Suppressor macrophage treated with lipopolysaccharide for 1 hour (primary cell): ENCODE data around the gene TBX10.
A peak's percentile ranks its signal among the peaks of the same experiment; 100 is the strongest.
"Not testable (repeated sequence)": the region's sequence is repeated elsewhere in the genome, so short reads cannot be mapped to it uniquely, and the experiment has no call there.

Source experiments
- DNase-seq, 3 donors: peaks; one replicate each; pipeline ENCODE4 v3.0.0-alpha.2; 2020 to 2022

Gene TBX10

GRCh38 chr11:67614730-67615714 is 24.5 kb downstream of the TBX10 start:
- DNase-seq = peak; percentile 45 to 71 (median 49)

- peak; percentile 80 to 84 (median 80) for DNase-seq
Measured at GRCh38 chr11:67613960-67614715, 25.4 kb downstream of the TBX10 start.

GRCh38 chr11:67613313-67613959 is 26.1 kb downstream of the TBX10 start:
- DNase-seq = no peak

GRCh38 chr11:67612751-67613150 is 26.8 kb downstream of the TBX10 start:
- DNase-seq = no peak

DNA sequence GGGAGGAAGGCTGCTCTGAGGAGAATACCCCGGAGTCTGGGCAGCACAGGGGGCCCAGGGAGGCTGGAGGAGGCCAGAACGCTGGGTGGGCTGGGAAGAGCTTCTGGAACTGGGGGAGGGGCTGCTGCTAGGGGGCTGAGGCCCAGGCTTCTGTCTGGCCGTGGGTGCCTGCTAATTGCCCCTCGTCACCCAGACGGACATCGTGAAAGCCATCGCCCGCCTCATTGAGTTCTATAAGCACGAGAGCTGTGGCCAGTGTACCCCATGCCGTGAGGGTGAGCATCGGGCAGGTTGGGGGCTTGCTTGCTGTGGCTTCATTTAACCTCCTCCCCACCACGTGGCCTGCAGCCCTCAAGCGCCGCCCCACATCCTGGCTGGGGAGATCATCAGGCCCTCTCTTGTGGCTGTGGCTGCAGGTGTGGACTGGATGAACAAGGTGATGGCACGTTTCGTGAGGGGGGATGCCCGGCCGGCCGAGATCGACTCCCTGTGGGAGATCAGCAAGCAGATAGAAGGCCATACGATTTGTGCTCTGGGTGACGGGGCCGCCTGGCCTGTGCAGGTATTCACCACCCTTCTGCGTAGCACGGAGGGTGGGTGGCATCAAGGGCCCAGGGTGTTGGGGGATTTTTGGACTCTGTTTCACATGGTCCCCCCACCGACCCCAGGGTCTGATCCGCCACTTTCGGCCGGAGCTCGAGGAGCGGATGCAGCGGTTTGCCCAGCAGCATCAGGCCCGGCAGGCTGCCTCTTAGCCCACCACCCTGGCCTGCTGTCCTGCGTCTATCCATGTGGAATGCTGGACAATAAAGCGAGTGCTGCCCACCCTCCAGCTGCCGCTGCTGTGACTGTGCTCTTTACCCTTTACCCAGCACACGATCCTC is 27.6 kb downstream of the TBX10 start:
- DNase-seq = no peak

DNA sequence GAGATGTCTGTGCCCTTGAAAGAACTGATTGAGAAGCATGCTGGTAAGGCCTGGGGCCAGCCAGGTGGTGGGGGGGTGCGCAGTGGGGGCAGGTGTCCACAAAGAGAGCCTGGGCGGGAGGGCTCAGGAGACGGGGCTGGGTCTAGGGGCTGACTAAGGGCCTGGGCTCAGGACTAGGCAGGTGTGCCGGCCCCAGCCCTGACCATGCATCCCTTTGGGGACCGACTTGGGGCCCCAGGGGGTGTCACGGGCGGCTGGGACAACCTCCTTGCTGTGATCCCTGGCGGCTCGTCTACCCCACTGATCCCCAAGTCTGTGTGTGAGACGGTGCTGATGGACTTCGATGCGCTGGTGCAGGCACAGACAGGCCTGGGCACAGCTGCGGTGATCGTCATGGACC is 28.4 kb downstream of the TBX10 start:
- DNase-seq = no peak

DNA sequence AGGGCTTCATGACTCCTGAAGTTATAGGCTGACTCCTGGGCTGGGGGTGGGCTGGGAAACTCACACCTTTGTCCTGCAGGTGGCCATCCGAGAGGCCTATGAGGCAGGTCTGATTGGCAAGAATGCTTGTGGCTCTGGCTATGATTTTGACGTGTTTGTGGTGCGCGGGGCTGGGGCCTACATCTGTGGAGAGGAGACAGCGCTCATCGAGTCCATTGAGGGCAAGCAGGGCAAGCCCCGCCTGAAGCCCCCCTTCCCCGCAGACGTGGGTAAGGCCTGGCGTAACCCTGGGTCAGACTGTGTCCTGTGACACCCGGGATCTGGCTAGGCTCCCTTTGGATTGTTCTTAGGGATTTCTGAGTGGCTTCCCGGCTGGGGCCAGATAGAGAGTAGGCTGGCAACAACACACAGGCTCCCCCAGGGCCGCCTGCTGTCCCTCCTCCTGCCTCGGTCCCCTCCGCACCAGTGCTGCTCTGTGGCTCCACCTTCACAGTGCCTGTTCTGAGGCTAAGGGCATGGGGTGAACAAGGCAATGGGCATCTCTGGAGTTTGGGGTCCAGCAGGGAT is 29.2 kb downstream of the TBX10 start:
- no peak for DNase-seq

DNA sequence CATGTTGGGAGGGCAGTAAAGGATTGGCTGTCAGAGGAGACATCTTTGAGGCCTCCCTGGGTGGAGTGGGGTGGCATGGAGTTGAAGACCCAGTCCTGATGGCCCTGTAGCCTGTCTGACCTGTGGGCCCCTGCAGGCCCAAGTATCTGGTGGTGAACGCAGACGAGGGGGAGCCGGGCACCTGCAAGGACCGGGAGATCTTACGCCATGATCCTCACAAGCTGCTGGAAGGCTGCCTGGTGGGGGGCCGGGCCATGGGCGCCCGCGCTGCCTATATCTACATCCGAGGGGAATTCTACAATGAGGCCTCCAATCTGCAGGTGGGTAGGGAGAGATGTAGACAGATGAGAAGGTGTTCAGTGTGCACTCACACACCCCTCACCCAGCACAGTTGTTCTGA is 30.2 kb downstream of the TBX10 start:
- no peak for DNase-seq

DNA sequence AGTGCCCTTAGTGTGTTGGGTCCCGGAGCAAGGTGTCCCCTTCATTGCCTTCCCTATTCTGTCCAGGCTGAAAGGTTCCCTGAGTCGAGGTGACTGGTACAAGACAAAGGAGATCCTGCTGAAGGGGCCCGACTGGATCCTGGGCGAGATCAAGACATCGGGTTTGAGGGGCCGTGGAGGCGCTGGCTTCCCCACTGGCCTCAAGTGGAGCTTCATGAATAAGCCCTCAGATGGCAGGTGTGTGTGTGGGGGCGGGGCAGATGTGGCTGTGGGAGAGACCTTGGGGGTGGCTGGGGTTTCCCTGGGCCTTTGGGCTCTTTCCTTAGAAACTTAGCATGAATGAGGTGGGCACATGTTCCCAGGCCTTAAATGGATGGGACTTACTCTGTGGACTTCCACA is 31.1 kb downstream of the TBX10 start:
- no peak for DNase-seq

GRCh38 chr11:67607507-67607906 is 32.1 kb downstream of the TBX10 start:
- DNase-seq = no peak

- DNase-seq = peak; percentile 96 to 97 (median 96)
Measured at GRCh38 chr11:67606492-67607295, 32.9 kb downstream of the TBX10 start, which contains the start of gene NDUFV1. Gene NDUFV1, plus strand, starts transcription at chr11:67606936. Its CDS starts 69 bp downstream, at chr11:67607005.

DNA sequence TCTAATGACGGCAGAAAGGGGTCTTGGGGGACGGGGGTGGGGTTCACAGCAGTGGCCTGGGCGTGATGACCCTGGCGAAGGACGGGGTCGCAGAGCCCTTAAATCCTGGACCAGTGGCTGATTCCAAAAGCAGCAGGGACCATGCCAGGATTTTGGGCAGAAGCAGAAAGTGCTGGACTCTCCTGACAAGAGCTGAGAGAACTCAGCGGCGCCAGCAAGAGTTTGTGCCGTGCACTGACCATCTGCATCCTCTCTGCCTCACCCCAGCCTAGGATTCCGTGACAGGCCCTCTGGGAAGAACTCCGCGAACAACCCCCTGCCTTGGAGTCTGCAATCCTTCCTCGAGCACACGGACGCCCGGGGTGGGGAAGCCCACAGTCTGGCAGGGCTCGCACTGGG is 33.5 kb downstream of the TBX10 start:
- no peak for DNase-seq

DNA sequence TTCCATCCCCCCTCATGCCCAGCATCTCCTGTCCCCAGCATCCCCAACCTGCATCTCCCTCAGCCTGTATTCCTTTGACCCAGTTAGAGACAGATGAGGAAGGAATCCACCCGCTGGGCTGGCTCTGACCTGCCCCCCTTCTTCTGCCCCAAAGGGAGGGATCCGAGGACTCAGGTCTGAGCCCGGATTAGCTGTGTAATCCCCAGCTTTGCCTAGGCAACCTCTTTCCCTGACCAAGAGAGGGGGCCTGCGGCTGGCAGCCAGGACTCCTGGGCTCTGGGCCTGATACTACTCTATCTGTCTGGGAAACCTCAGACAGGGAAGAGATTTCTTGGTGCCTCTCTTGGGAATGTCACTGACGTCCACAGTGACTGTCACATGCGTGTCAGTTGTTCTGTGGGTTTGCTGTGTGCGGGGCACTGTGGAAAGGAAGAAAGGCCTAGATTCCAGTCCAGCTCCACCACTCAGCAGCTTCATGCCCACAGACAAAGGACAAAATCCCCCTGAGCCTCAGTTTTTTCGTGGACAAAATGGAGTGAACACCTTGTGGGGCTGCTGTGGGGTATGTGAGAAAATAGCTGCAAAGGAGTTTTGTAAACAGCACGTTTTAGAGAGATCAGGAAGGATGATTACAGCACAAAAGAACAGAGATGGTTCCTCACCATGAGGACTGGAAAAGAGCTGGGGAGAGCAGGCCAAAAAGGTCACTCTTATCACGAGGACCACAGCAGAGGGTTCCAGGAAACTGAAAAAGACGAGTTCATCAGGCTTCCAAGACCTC is 34.1 kb downstream of the TBX10 start:
- no peak for DNase-seq

GRCh38 chr11:67604815-67605214 is 34.7 kb downstream of the TBX10 start:
- DNase-seq = no peak

DNA sequence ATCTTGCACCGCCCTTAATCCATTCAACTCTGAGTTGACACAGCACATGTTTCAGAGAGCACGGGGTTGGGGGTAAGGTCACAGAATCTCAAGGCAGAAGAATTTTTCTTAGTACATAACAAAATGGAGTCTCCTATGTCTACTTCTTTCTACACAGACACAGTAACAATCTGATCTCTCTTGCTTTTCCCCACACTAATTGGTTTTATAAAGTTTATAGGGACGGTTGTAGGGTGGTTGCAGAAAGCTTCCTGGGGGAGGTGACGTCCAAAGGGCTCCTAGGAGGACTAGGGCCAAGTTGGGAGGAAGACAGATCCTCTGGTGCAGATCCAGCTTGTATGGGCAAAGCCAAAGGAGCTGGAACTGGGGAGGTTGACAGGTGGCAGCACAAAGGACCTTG is 35.4 kb downstream of the TBX10 start:
- not testable (repeated sequence) for DNase-seq

DNA sequence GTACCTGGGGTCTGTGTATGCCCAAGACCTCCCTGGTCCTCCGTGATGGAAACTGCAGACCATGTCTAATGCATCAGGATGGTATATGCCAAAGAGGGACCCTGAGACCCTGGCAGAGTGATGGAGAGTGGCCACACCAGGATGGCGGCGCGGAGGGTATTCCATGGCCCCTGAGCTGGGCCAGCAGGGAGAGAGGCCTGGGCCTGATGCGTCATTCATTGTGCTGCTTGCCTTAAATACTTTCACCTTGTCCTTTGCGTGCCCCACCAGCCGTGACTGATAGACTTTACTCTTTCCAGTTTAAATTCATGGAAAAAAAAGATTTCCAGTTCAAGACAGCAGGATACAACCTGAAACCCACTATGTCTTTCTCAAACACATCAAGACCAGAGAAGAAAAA is 38.5 kb downstream of the TBX10 start:
- DNase-seq = no peak

- DNase-seq = no peak
Measured at GRCh38 chr11:67600324-67601029, 39.1 kb downstream of the TBX10 start.

- DNase-seq = no peak
Measured at GRCh38 chr11:67599149-67599548, 40.4 kb downstream of the TBX10 start.

DNA sequence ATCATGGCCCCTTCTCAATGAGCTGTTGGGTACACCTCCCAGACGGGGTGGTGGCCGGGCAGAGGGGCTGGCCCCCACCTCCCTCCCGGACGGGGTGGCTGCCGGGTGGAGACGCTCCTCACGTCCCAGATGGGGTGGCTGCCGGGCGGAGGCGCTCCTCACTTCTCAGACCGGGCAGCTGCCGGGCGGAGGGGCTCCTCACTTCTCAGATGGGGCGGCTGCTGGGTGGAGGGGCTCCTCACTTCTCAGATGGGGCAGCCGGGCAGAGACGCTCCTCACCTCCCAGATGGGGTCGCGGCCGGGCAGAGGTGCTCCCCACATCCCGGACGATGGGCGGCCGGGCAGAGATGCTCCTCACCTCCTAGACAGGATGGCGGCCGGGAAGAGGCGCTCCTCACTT is 41.6 kb downstream of the TBX10 start:
- not testable (repeated sequence) for DNase-seq
